ENCODE data around the gene NHLH2. TPM values are rescaled to one million over a fixed set of nuclear protein-coding genes. Genes with fewer than 3 reads are reported as not detected.

The NHLH2 gene
- total RNA-seq, 1 donor from 2014 or later, result 1.9 TPM

DNA sequence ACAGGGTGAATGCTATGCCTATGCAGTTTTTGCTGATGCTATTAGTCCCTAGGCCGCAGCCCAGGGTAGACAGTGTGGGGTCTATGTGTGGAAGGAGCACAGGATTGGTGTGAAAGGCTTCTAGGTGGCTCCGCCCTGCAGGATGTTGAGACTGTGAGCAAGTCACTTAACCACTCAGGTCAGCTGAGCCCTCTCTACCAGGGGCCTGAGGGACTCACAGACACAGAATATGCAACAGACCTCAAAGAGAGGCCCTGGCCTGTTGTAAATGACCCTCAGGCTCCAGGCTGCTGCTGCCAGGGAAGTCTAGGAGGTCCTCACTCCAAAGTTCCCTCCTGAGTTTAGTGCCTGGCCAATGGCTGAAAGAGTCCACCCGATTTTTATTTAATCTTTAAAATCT lies 11.0 kb downstream of the NHLH2 start:
- DNase-seq (ENCODE audit: low spot score in 2 of 2, unreplicated experiment in 2 of 2), result no peak
- H3K36me3 Mint-ChIP-seq, result no peaks in the 10 kb centered on the region
- no peaks in the 10 kb centered on the region for H3K9me3 Mint-ChIP-seq
- no peak overlapping the region for H3K27ac Mint-ChIP-seq
- H3K4me1 Mint-ChIP-seq, result peaks cover 26% of the 10 kb centered on the region
- TF ChIP-seq, protein P1, sequence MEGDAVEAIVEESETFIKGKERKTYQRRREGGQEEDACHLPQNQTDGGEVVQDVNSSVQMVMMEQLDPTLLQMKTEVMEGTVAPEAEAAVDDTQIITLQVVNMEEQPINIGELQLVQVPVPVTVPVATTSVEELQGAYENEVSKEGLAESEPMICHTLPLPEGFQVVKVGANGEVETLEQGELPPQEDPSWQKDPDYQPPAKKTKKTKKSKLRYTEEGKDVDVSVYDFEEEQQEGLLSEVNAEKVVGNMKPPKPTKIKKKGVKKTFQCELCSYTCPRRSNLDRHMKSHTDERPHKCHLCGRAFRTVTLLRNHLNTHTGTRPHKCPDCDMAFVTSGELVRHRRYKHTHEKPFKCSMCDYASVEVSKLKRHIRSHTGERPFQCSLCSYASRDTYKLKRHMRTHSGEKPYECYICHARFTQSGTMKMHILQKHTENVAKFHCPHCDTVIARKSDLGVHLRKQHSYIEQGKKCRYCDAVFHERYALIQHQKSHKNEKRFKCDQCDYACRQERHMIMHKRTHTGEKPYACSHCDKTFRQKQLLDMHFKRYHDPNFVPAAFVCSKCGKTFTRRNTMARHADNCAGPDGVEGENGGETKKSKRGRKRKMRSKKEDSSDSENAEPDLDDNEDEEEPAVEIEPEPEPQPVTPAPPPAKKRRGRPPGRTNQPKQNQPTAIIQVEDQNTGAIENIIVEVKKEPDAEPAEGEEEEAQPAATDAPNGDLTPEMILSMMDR (IDR thresholded peaks at IDR 0.05; ENCODE audit: unreplicated experiment), result no peak
- H3K4me3 Mint-ChIP-seq, result peak overlapping the region; percentile 4
- H3K27me3 Mint-ChIP-seq (ENCODE audit: low read depth), result peaks cover 27% of the 10 kb centered on the region

- peaks cover 23% of the 10 kb centered on the region for H3K27me3 Mint-ChIP-seq (ENCODE audit: low read depth)
- no peaks in the 10 kb centered on the region for H3K36me3 Mint-ChIP-seq
- no peak for DNase-seq (ENCODE audit: low spot score in 2 of 2, unreplicated experiment in 2 of 2)
- H3K9me3 Mint-ChIP-seq, result no peaks in the 10 kb centered on the region
- peak overlapping the region; percentile 64 for H3K4me3 Mint-ChIP-seq
- H3K27ac Mint-ChIP-seq, result peak overlapping the region; percentile 17
- peaks cover 26% of the 10 kb centered on the region for H3K4me1 Mint-ChIP-seq
- TF ChIP-seq, protein P1 (IDR thresholded peaks at IDR 0.05; ENCODE audit: unreplicated experiment), result no peak
Measured at GRCh38 chr1:115829023-115829674, 11.8 kb downstream of the NHLH2 start.

DNA sequence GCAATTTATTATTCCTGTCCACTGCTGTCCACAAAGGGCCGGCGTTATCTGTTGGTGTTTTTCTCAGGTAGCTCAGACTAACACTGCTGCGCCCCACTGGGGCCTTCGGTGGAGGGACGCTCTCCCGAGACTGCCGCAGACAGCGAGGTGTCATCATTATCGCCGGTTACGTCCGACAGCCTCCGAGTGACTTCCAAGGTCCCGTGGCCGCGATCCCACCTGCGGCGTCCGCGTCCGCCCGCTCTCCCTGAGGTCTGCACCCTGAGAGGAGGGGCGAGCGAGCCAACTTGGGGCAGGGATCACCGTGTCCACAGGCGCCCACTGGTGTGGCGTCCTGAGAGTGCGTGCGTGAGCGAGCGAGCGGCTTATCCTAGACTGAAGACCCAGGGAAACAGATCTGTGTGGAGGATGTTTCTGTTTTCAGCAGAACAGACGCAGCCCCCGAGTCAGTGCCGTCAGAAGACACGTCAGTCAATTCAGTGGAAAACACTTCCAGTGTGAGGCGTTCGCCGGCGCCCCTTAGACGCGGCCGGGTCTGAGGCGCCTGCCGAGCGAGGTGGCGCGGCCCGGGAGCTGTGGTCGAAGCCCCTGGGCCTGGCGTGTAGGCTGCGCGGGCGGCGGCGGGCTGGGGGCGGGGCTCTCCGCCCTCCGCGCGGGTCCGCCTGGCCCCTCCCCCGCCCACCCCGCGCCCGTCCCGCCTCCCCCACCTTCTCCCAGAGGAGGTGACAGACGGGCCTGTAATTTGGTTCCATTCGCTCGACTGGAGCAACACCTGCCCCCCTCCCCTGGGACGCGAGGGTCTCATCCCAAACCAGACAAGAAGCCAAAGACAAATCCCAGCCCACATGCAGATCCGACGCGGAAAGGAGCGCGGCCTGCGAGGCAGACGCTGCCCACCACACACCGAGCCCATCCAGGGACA lies 12.6 kb downstream of the NHLH2 start:
- H3K36me3 Mint-ChIP-seq, result no peaks in the 10 kb centered on the region
- peaks cover 21% of the 10 kb centered on the region for H3K27me3 Mint-ChIP-seq (ENCODE audit: low read depth)
- peaks cover 2% of the 10 kb centered on the region for H3K9me3 Mint-ChIP-seq
- peaks cover 26% of the 10 kb centered on the region for H3K4me1 Mint-ChIP-seq
- peak overlapping the region; percentile 60 for H3K27ac Mint-ChIP-seq
- peak in 1 of 2 experiments; percentile 52 for DNase-seq (ENCODE audit: low spot score in 2 of 2, unreplicated experiment in 2 of 2)
- TF ChIP-seq, protein P1 (IDR thresholded peaks at IDR 0.05; ENCODE audit: unreplicated experiment), result no peak
- H3K4me3 Mint-ChIP-seq, result peak overlapping the region; percentile 76

DNA sequence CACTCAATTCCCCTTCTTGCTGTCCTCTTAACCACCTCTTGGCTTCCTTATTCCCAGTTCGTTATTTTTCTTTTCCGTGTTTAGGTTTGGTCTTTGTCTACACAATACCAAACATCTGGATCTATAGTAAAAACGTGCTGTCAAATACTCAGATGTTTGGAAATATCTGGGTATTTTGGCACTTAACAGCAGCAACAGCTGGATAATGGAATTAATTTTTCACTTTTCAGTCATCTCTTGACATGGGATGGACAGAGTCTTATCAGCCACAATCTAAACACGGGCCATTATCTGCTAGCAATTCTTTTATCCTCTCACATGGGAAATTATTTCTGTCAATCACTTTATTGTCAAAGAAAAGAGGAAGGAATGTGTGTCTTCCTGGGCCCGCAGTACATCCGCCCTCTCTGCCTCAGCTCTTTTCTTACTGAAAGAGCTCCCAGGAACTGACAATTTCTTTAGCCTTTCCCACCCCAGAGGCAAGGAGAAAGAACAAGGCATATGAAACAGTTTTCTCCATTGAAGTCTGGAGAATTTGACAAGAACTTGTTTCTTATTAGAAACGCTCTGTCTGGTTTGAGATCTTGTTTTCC lies 13.4 kb downstream of the NHLH2 start:
- Mint-ChIP-seq H3K9me3 (peaks cover 9% of the 10 kb centered on the region), H3K27ac (no peak overlapping the region), H3K4me3 (peak overlapping the region; percentile 76)

DNA sequence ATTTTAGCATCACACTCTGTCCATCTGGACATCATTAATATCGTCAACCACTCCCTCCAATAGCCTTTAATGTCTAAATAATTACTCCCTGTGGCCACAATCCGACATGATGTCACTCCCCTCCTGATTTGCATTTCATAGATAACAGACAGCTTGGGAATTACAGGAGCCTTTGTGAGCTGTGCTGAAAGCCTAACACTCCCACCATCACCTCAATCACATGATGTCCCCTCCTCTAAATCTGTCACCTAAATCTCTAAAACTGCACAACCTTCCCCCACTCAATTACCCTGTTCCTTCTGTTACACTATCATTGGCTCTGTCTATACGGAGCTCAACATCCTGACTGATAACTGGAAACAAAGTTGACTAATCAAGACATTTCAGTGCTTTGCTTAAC lies 14.3 kb downstream of the NHLH2 start:
- Mint-ChIP-seq H3K4me3 (no peak overlapping the region), H3K36me3 (no peaks in the 10 kb centered on the region), H3K27me3 (ENCODE audit: low read depth) (peaks cover 27% of the 10 kb centered on the region), H3K9me3 (peaks cover 11% of the 10 kb centered on the region), H3K4me1 (peaks cover 26% of the 10 kb centered on the region), H3K27ac (no peak overlapping the region)
- no peak for DNase-seq (ENCODE audit: low spot score in 2 of 2, unreplicated experiment in 2 of 2)
- TF ChIP-seq, protein P1 (IDR thresholded peaks at IDR 0.05; ENCODE audit: unreplicated experiment), result no peak

More for the DNA sequence above, 13.4 kb downstream of the NHLH2 start:
- H3K36me3 Mint-ChIP-seq, result no peaks in the 10 kb centered on the region
- no peak for DNase-seq (ENCODE audit: low spot score in 2 of 2, unreplicated experiment in 2 of 2)
- H3K4me1 Mint-ChIP-seq, result peaks cover 26% of the 10 kb centered on the region
- peaks cover 24% of the 10 kb centered on the region for H3K27me3 Mint-ChIP-seq (ENCODE audit: low read depth)
- TF ChIP-seq, protein P1 (IDR thresholded peaks at IDR 0.05; ENCODE audit: unreplicated experiment), result no peak
